Heart left ventricle (tissue), 16 donors: Measurements from ENCODE around the gene LPP. TPM values are rescaled to one million over a fixed set of nuclear protein-coding genes. Genes with fewer than 3 reads are reported as not detected.

Experiments used
- ATAC-seq, 4 donors: fragments of 200-7000 bp; cut with Tn5 transposase; one replicate each; pipeline ENCODE4 v1.9.1; 2020 to 2022; ENCODE audit warnings: moderate library complexity in 4 of 4, mild to moderate bottlenecking in 3 of 4, moderate number of reproducible peaks in 1 of 4
- DNase-seq, 5 donors: peaks; one replicate each; pipeline ENCODE4 v3.0.0-alpha.2; 2020
- H3K27ac ChIP-seq, 12 donors: fragments of 200-600 bp; sonication (generic) in 4 of 12; one replicate each; pipeline versions ENCODE4 v1.5.0 to v1.8.0; 2016 to 2022; ENCODE audit warnings: mild to moderate bottlenecking in 2 of 12
- H3K27me3 ChIP-seq, 9 donors: fragments of 200-600 bp; sonication (generic) in 2 of 9; one replicate each; pipeline versions ENCODE4 v1.5.1 to v1.8.0; 2016 to 2022; ENCODE audit warnings: mild to moderate bottlenecking in 3 of 9
- H3K36me3 ChIP-seq, 9 donors: fragments of 200-600 bp; sonication (generic) in 2 of 9; one replicate each; pipeline versions ENCODE4 v1.5.0 to v1.8.0; 2018 to 2022; ENCODE audit warnings: mild to moderate bottlenecking in 2 of 9
- H3K4me1 ChIP-seq, 12 donors: fragments of 200-600 bp; sonication (generic) in 4 of 12; one replicate each; pipeline versions ENCODE4 v1.5.0 to v1.8.0; 2016 to 2022; ENCODE audit warnings: mild to moderate bottlenecking in 3 of 12
- H3K4me3 ChIP-seq, 12 donors: fragments of 200-600 bp; sonication (generic) in 4 of 12; one replicate each; pipeline versions ENCODE4 v1.5.0 to v1.8.0; 2017 to 2022; ENCODE audit warnings: mild to moderate bottlenecking in 9 of 12, moderate library complexity in 4 of 12
- H3K9me3 ChIP-seq, 12 donors: fragments of 200-600 bp; sonication (generic) in 4 of 12; one replicate each; pipeline versions ENCODE4 v1.5.0 to v1.8.0; 2016 to 2022; ENCODE audit warnings: mild to moderate bottlenecking in 1 of 12
- CTCF ChIP-seq, 12 donors: fragments of 200-600 bp; sonication (generic) in 4 of 12; IDR thresholded peaks; one replicate each; pipeline versions ENCODE4 v1.5.0 to v1.8.0; 2018 to 2022; ENCODE audit warnings: antibody characterized with exemption in 12 of 12, mild to moderate bottlenecking in 5 of 12
- POLR2A ChIP-seq, 2 donors: fragments of 450-650 bp; IDR thresholded peaks; one replicate each; pipeline ENCODE4 v1.6.1; 2017; ENCODE audit warnings: antibody characterized with exemption in 2 of 2, mild to moderate bottlenecking in 2 of 2, moderate library complexity in 2 of 2
- WGBS, 4 donors: extraction: QIAGEN DNeasy Blood & Tissue Kit in 2 of 4; methylation state at CpG; one replicate each; pipeline versions ENCODE4 v1.1.5 to v1.1.7; 2013 to 2018; 5-methylcytosine and 5-hydroxymethylcytosine counted together
- intact Hi-C, 10 donors: fragments of 100-400 bp; cut with DNase I; formaldehyde crosslinking; loops; one replicate each; pipeline versions ENCODE4 v1.11.1 to v1.14.2; 2022
- polyA plus RNA-seq, 2 donors: library from polyadenylated mRNA; stranded (reverse); fragments of 200-250 nt; gene quantifications; one replicate each; pipeline ENCODE4 v1.2.3, GENCODE V29; 2013
- total RNA-seq, 9 donors: library from RNA; depleted of rRNA in 2 of 9; stranded (reverse); fragments of >200 nt in 2 of 9; fragmentation: NEBNext Ultra II Directional in 3 of 9; extraction: Animal tissue kit (Norgen Biotek cat#: 25700) in 3 of 9; gene quantifications; one replicate each; pipeline versions ENCODE4 v1.1.0 to v1.2.4, GENCODE V29; 2016 to 2023
- donor health status: ischemic (EF 13 %, LVEDD 7.1; RV severe dilation, severe dysfunction).
- donor health status: healthy with polysubstance abuse.
- donor health status: DM: no; HTN: yes; CAD: no.
- donor health status: DM: no; HTN: no; CAD: no.
- donor health status: ischemic (EF 25% LVEDD 6.9; RV normal size, moderate dysfunction).
- donor health status: ischemic (EF 25% LVEDD 5.7; RV mildly dilated, moderate dysfunction).
- donor health status: healthy.
- donor health status: DM: yes; HTN: yes; CAD: no.
- donor health status: ischemic (EF 35%, LVEDD 5.7; RV mildly dilated, moderate dysfunction).
- donor health status: nonischemic (EF 11% LVEDD 7.7; RV severe dilation, severe dysfunction).
- donor health status: DM: yes; HTN: yes; CAD: no.
- donor health status: PGD.
- donor health status: ischemic (EF 29% LVEDD 5.4; RV normal size, mild dysfunction).
- donor health status: nonischemic (EF 23%, LVEDD 6.1; RV moderate dilation, normal function).

Gene LPP
- total and polyA plus RNA-seq, 11 donors: 9.2 to 178 (median 100) TPM

GRCh38 chr3:188154809-188155574, 1.0 kb downstream of the LPP start:
- ATAC-seq: no peak
- DNase-seq: no peak
- H3K36me3 ChIP-seq: no peaks in the 10 kb centered on the region
- peak overlapping the region; percentile 68 to 94 (median 86) for H3K4me3 ChIP-seq
- peaks cover 0 to 68% (median 42%) of the 10 kb centered on the region in 12 donors for H3K4me1 ChIP-seq
- peak overlapping the region; percentile 90 to 99 (median 97) for H3K27ac ChIP-seq
- TF ChIP-seq CTCF (IDR thresholded peaks at IDR 0.05): no peak
- no peak for TF ChIP-seq POLR2A (IDR thresholded peaks at IDR 0.05)
- WGBS, 4 donors: 18 to 23% (median 20%) methylated on average over 8 of the region's 8 CpGs
- no peaks in the 10 kb centered on the region for H3K27me3 ChIP-seq
- intact Hi-C loops: loop anchor here (1.0 to 10.0 kb wide), 15 partner anchors 93 to 800 kb away; partner anchors contain the start of gene BCL6 (in 5 of the 10)
- no peaks in the 10 kb centered on the region for H3K9me3 ChIP-seq

- Histone ChIP-seq H3K27me3 (no peaks in the 10 kb centered on the region), H3K4me3 (peak overlapping the region in 8 of 12 donors; percentile 4 to 94 (median 75)), H3K4me1 (peaks cover 0 to 77% (median 49%) of the 10 kb centered on the region in 12 donors), H3K36me3 (no peaks in the 10 kb centered on the region), H3K27ac (peak overlapping the region in 11 of 12 donors; percentile 44 to 99 (median 97)), H3K9me3 (no peaks in the 10 kb centered on the region)
- 40 to 48% (median 43%) methylated on average over 2 of the region's 2 CpGs for WGBS, 4 donors
- TF ChIP-seq CTCF (IDR thresholded peaks at IDR 0.05): no peak
- TF ChIP-seq POLR2A (IDR thresholded peaks at IDR 0.05): no peak
- no peak for ATAC-seq
- intact Hi-C loops: loop anchor here in 8 of 10 donors (5.0 to 10.0 kb wide), 9 partner anchors 104 to 799 kb away; partner anchors contain the start of gene BCL6 (in 1 of the 8)
- no peak for DNase-seq
These were observed 2.1 kb downstream of the LPP start for GRCh38 chr3:188156056-188156455.

GRCh38 chr3:188157407-188157806, 3.5 kb downstream of the LPP start:
- Histone ChIP-seq H3K27me3 (no peaks in the 10 kb centered on the region), H3K27ac (peak overlapping the region in 11 of 12 donors; percentile 47 to 99 (median 97)), H3K4me1 (peaks cover 0 to 81% (median 57%) of the 10 kb centered on the region in 12 donors), H3K9me3 (no peaks in the 10 kb centered on the region), H3K4me3 (no peak overlapping the region), H3K36me3 (no peaks in the 10 kb centered on the region)
- WGBS, 4 donors: 78 to 79% (median 79%) methylated on average over 6 of the region's 6 CpGs
- TF ChIP-seq POLR2A (IDR thresholded peaks at IDR 0.05) (no peak), CTCF (IDR thresholded peaks at IDR 0.05) (no peak)
- no peak for ATAC-seq
- intact Hi-C loops: loop anchor here in 8 of 10 donors (5.0 to 10.0 kb wide), 9 partner anchors 105 to 797 kb away; partner anchors contain the start of gene BCL6 (in 1 of the 8)
- DNase-seq: no peak

GRCh38 chr3:188157971-188158370, 4.0 kb downstream of the LPP start:
- ATAC-seq: no peak
- no peaks in the 10 kb centered on the region for H3K36me3 ChIP-seq
- WGBS, 4 donors: 69 to 78% (median 74%) methylated on average over 5 of the region's 5 CpGs
- DNase-seq: no peak
- no peaks in the 10 kb centered on the region for H3K27me3 ChIP-seq
- no peak overlapping the region for H3K4me3 ChIP-seq
- TF ChIP-seq CTCF (IDR thresholded peaks at IDR 0.05): no peak
- no peak for TF ChIP-seq POLR2A (IDR thresholded peaks at IDR 0.05)
- peaks cover 0 to 81% (median 57%) of the 10 kb centered on the region in 12 donors for H3K4me1 ChIP-seq
- peak overlapping the region in 11 of 12 donors; percentile 39 to 99 (median 97) for H3K27ac ChIP-seq
- no peaks in the 10 kb centered on the region for H3K9me3 ChIP-seq
- intact Hi-C loops: loop anchor here in 8 of 10 donors (5.0 to 10.0 kb wide), 9 partner anchors 104 to 797 kb away; partner anchors contain the start of gene BCL6 (in 1 of the 8)
